Measurements from ENCODE around the gene SMURF2. TPM values are rescaled to one million over a fixed set of nuclear protein-coding genes. Genes with fewer than 3 reads are reported as not detected.
A peak's percentile ranks its signal among the peaks of the same experiment; 100 is the strongest.

Gene SMURF2
- total RNA-seq, 1 donor from 2014 or later = 48.3 TPM

DNA sequence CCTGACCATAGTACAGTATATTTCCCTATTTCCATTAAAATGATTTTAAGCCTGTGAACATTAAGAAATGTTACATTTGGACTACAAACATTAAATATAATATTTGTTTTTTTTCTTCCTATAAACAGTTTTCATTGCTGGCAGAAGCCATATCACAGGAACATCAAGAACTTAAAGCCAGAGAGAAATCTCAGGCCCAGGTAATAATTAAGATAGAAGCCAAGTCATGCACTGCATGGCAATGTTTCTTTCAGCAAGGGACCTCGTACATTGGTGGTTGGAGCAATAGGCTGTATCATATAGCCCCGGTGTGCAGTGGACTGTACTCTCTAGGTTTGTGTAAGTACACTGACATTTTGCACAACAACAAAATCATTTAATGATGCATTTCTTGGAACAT lies 125.2 kb downstream of the SMURF2 start:
- H3K4me3 ChIP-seq (ENCODE audit: low read depth, low read length) = no peak overlapping the region
- no peak for DNase-seq (ENCODE audit: low read depth)
- TF ChIP-seq, protein P1, sequence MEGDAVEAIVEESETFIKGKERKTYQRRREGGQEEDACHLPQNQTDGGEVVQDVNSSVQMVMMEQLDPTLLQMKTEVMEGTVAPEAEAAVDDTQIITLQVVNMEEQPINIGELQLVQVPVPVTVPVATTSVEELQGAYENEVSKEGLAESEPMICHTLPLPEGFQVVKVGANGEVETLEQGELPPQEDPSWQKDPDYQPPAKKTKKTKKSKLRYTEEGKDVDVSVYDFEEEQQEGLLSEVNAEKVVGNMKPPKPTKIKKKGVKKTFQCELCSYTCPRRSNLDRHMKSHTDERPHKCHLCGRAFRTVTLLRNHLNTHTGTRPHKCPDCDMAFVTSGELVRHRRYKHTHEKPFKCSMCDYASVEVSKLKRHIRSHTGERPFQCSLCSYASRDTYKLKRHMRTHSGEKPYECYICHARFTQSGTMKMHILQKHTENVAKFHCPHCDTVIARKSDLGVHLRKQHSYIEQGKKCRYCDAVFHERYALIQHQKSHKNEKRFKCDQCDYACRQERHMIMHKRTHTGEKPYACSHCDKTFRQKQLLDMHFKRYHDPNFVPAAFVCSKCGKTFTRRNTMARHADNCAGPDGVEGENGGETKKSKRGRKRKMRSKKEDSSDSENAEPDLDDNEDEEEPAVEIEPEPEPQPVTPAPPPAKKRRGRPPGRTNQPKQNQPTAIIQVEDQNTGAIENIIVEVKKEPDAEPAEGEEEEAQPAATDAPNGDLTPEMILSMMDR (conservative IDR thresholded peaks at IDR 0.05; ENCODE audit: low read depth, low read length) = no peak

DNA sequence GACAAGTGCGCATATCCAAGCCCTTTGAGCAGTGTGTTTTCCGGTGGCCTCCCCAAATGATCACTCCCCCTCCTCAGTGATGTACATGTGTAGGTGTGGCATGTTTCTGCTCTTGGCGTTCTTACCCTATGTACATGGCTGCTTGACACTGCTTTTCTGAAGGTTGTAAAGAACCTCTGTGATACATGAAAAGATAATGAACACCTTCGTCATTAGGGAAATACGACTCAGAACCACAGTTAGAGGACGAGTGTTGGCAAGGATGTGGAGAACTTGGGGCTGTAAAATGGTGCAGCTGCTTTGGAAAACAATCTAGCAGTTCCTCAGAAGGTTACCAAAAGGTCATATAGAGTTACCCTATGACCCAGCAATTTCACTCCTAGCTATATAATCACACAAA lies 126.8 kb downstream of the SMURF2 start:
- DNase-seq (ENCODE audit: low read depth) = no peak
- TF ChIP-seq, protein P1 (conservative IDR thresholded peaks at IDR 0.05; ENCODE audit: low read depth, low read length) = no peak

DNA sequence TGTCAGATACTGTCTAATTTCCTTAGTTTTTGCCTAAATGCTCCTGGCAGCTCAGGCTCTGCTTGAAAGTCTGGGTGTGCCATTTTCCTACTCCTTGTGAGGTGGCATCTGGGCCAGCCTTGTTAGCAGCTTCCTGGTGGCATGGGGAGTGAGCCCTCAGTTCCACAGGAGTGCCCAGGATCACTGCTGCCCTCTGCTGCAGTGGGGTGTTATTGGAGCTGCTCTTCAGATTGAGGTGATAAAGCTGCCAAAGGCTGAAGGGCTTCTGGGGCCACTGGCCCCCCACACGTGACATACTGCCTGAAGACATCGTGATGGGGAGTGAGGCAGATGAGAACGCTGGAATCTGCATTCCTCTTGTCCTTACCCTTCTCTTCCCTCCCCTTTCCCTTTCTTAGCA lies 127.9 kb downstream of the SMURF2 start:
- H3K4me3 ChIP-seq (ENCODE audit: low read depth, low read length) = no peak overlapping the region
- TF ChIP-seq, protein P1 (conservative IDR thresholded peaks at IDR 0.05; ENCODE audit: low read depth, low read length) = peak; percentile 47
- no peak for DNase-seq (ENCODE audit: low read depth)

More for the DNA sequence above, 126.8 kb downstream of the SMURF2 start:
- H3K4me3 ChIP-seq (ENCODE audit: low read depth, low read length) = no peak overlapping the region

DNA sequence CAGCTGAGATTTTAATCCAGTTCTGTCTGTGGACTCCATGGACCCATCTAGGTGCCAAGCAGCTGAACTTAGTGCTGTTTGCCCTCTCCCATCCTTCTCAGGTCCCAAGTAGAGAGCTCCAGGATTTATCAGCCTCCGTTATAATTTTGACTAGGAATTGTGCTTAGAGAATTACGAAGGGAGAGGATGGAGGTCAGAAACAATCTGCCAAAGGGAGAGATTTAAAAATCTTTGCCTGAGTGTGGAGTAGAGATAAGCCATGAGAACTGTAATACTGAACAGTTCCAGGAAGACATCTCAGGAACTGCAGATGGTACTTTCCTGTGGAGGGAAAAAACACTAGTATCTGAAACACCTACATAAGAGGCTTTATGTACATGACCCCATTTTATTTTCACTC lies 128.3 kb downstream of the SMURF2 start:
- TF ChIP-seq, protein P1 (conservative IDR thresholded peaks at IDR 0.05; ENCODE audit: low read depth, low read length) = no peak
- no peak for DNase-seq (ENCODE audit: low read depth)
- H3K4me3 ChIP-seq (ENCODE audit: low read depth, low read length) = no peak overlapping the region

DNA sequence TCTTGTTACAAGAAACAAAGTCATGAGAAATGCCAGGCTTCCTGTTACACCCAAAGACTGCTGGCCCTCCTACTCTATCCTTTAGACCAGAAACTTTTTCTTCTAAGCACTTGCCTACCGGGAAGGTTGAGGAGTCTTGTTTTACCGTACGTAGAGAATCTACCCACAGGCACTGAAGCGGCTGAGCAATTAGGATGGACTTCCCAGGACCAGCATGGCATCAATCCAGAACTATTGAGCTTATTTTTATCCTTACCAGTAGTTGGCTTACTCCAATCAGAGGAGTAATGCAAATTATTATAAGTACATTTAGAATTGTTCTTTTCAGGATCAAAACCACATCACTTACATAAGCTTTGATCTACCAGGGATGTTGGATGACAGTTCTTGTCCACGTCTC lies 129.7 kb downstream of the SMURF2 start:
- H3K4me3 ChIP-seq (ENCODE audit: low read depth, low read length) = no peak overlapping the region
- DNase-seq (ENCODE audit: low read depth) = no peak
- TF ChIP-seq, protein P1 (conservative IDR thresholded peaks at IDR 0.05; ENCODE audit: low read depth, low read length) = no peak

DNA sequence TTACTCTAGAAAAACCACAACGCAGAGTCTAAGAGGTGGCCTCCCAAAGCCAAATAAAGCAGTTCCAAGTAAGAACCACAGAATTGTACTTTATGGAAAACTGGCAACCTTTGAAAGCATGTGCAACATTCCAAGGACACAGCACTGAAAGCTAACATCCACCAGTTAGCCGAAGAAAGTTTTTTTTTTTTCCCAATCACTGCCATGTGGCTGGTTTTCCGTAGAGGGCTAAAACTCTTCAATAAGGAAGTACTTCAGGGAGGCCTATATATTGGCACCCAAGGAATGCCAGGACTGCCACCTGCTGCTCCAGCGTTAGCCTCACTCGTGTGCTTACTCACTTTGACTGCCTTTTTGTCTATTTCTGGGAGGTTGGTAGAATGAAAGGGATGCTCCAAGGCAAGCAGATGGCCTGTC lies 130.1 kb downstream of the SMURF2 start:
- TF ChIP-seq, protein P1 (conservative IDR thresholded peaks at IDR 0.05; ENCODE audit: low read depth, low read length) = no peak
- DNase-seq (ENCODE audit: low read depth) = no peak
- no peak overlapping the region for H3K4me3 ChIP-seq (ENCODE audit: low read depth, low read length)

DNA sequence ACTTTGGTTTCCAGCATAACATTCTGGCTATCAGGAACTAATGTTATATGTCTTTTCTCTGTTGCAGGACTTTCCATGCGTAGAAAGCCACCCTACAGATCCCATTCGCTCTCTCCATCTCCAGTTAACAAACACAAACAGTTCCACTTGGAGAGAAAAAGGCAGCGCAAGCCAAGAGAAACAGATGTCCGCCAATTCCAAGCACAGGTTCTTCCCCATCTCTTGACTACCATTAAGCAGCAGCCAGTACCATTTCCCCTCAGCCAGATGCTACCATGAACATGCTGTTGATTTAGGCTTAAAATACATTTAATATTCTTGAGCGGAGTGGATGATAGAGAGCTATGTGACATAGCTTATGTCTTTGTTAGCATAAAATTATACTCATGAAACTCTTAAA lies 132.9 kb downstream of the SMURF2 start:
- no peak for DNase-seq (ENCODE audit: low read depth)
- TF ChIP-seq, protein P1 (conservative IDR thresholded peaks at IDR 0.05; ENCODE audit: low read depth, low read length) = no peak
- H3K4me3 ChIP-seq (ENCODE audit: low read depth, low read length) = no peak overlapping the region
